ENCODE data around the gene C9orf50. TPM values are rescaled to one million over a fixed set of nuclear protein-coding genes. Genes with fewer than 3 reads are reported as not detected.

Gene C9orf50
- total RNA-seq, 1 experiment from 2014 or later: not detected

DNA sequence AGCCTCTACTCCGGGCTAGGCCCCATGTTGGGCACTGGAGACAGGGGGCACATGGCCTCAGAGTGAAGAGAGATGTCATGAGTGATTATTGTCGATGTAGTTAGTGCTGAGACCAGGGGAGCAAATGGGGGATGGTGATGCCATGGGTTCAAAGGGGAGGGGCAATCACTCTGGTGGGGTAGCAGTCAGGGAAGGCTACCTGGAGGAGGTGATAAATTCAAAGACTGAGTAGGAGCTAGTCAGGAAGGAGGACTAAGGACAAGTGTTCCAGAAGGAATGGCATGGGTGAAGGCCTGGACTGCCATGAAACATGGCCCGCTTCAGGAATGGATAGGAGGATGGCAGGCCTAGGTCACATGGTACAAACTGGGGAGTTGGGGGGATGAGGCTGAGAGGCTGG lies 41.6 kb downstream of the C9orf50 start:
- Histone ChIP-seq H3K4me3 (ENCODE audit: low read depth in 2 of 2, low read length in 2 of 2) (no peak overlapping the region), H3K9me3 (ENCODE audit: control insufficient read depth, insufficient read depth, low read depth, low read length) (no peaks in the 10 kb centered on the region), H3K27ac (ENCODE audit: low read length) (no peak overlapping the region), H3K4me1 (ENCODE audit: control insufficient read depth, insufficient read depth, low read length) (no peaks in the 10 kb centered on the region; the same call in 1 of the 2 replicates), H3K27me3 (ENCODE audit: control insufficient read depth, insufficient read depth, low read length) (no peaks in the 10 kb centered on the region), H3K36me3 (ENCODE audit: control insufficient read depth, insufficient read depth, low read length) (no peaks in the 10 kb centered on the region)
- no peak for DNase-seq (ENCODE audit: low read depth, low spot score)
- no peak for ATAC-seq
- in situ Hi-C loops (cut with HindIII; ENCODE audit: low pct_unique_long_range_greater_than_20kb, low sequenced_read_pairs) (no loop called here), intact Hi-C loops (cut with micrococcal nuclease; ENCODE audit: unreplicated experiment) (no loop called here)
- ChIA-PET POLR2A (no interaction called here), CTCF (no interaction called here)
- BruUV-seq (replicated peaks): no TSS peak
- TF ChIP-seq POLR2AphosphoS5 (IDR thresholded peaks at IDR 0.05; ENCODE audit: low read depth, low read length) (no peak), TCF7L2 (IDR thresholded peaks at IDR 0.05; ENCODE audit: low read depth, low read length) (no peak), REST (IDR thresholded peaks at IDR 0.05; ENCODE audit: insufficient read depth in 1 of 2, low read depth in 2 of 2, low read length in 1 of 2) (no peak), SIN3A (IDR thresholded peaks at IDR 0.05; ENCODE audit: borderline replicate concordance, insufficient read depth, low read depth, low read length) (no peak)
- TF ChIP-seq, protein P1, sequence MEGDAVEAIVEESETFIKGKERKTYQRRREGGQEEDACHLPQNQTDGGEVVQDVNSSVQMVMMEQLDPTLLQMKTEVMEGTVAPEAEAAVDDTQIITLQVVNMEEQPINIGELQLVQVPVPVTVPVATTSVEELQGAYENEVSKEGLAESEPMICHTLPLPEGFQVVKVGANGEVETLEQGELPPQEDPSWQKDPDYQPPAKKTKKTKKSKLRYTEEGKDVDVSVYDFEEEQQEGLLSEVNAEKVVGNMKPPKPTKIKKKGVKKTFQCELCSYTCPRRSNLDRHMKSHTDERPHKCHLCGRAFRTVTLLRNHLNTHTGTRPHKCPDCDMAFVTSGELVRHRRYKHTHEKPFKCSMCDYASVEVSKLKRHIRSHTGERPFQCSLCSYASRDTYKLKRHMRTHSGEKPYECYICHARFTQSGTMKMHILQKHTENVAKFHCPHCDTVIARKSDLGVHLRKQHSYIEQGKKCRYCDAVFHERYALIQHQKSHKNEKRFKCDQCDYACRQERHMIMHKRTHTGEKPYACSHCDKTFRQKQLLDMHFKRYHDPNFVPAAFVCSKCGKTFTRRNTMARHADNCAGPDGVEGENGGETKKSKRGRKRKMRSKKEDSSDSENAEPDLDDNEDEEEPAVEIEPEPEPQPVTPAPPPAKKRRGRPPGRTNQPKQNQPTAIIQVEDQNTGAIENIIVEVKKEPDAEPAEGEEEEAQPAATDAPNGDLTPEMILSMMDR (IDR thresholded peaks at IDR 0.05): no peak

DNA sequence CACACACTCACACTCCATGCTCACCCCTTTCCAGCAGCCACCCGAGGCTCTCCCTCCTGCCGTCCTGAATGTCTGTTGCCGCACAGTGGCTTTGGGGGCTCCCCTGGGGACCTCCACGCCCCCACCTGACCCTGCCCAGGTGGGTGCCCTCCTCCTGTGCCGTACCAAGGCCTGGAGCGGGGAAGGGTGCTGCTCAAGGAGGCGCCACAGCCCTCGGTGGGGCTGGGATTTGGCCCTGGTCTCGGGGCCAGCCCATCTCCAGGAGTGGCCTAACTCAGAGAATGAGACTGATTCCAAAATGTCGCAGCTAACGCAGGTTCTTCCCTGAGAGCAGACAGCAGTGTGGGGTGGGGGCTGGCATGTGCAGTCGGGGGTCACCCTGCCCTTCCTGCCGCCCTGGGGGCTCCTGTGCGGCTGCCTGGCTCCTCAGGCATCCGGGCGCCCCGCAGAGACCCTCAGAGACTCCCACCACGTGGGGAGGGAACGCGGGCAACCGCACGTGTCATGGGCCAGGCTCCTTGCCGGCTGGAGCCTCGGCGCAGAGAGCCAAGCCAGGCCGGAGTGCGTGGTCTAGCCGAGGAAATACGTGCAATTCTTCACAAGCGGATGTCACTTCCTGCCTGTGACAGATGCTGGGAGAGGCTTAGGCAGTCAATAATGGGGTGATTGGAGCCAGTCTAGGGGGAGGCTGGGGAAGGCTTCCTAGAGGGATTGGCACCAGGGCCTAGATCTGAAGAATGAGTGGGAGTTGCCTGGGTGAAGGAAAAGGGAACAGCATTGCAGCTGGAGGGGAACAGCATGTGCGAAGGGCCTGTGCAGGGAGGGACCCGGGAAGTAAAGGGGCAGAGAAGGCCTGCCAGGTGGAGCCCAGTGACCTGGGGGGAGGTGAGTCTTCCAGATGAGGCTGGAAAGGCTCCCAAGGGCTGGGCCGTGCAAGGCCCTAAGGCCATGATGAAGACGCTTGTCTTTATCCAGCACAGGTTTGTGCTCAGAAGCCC lies 44.1 kb downstream of the C9orf50 start:
- ATAC-seq (no peak), DNase-seq (ENCODE audit: low read depth, low spot score) (no peak)
- POLR2A ChIA-PET: no interaction called here
- in situ Hi-C loops (cut with HindIII; ENCODE audit: low pct_unique_long_range_greater_than_20kb, low sequenced_read_pairs) (no loop called here), intact Hi-C loops (cut with micrococcal nuclease; ENCODE audit: unreplicated experiment) (no loop called here)
- TF ChIP-seq REST (IDR thresholded peaks at IDR 0.05; ENCODE audit: insufficient read depth in 1 of 2, low read depth in 2 of 2, low read length in 1 of 2) (no peak), TCF7L2 (IDR thresholded peaks at IDR 0.05; ENCODE audit: low read depth, low read length) (no peak), POLR2AphosphoS5 (IDR thresholded peaks at IDR 0.05; ENCODE audit: low read depth, low read length) (no peak), SIN3A (IDR thresholded peaks at IDR 0.05; ENCODE audit: borderline replicate concordance, insufficient read depth, low read depth, low read length) (no peak)
- TF ChIP-seq, protein P1 (IDR thresholded peaks at IDR 0.05): no peak
- Histone ChIP-seq H3K36me3 (ENCODE audit: control insufficient read depth, insufficient read depth, low read length) (no peaks in the 10 kb centered on the region), H3K27me3 (ENCODE audit: control insufficient read depth, insufficient read depth, low read length) (no peaks in the 10 kb centered on the region), H3K9me3 (ENCODE audit: control insufficient read depth, insufficient read depth, low read depth, low read length) (no peaks in the 10 kb centered on the region), H3K4me1 (ENCODE audit: control insufficient read depth, insufficient read depth, low read length) (no peaks in the 10 kb centered on the region), H3K27ac (ENCODE audit: low read length) (no peak overlapping the region), H3K4me3 (ENCODE audit: low read depth in 2 of 2, low read length in 2 of 2) (no peak overlapping the region)
- CTCF ChIA-PET: no interaction called here
- BruUV-seq (replicated peaks): no TSS peak

Data from Panc1 (cell line).